Measurements from ENCODE around the gene ENTREP3.

ENTREP3 gene

DNA sequence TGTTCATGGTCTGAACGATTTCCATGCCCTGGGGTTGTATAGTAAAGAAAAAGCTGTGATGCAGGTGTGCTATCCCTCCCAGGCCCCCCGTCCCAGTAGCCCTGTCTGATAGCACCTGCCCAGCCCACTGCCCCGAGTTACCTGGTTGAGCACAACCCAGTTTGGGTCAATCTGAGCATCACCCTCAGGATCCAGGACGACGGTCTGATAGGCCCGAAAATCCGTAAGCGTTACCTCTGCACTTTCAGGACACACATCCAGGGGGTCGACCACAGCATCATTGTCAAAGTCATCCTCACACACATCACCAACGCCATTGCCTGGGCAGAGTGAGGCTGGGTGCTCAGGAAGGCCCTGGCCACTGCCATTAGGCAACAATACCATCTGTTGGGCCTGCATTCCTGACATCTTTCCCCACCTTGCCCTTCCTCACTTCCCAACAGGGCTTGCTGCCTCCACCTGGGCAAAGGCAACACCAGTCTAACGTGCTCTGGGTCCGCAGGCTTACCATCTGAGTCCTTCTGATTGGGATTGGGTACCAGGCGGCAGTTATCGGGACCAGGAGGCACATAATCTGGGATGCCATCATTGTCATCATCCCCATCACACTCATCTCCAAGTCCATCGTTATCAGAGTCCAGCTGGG lies 57.3 kb downstream of the ENTREP3 start:
- DNase-seq, result no peak
